Left renal cortex interstitium (tissue), 4 donors: Measurements from ENCODE around the gene HID1. TPM values are rescaled to one million over a fixed set of nuclear protein-coding genes. Genes with fewer than 3 reads are reported as not detected.

Experiments used
- DNase-seq, 4 donors: peaks; one replicate each; pipeline ENCODE4 v3.0.0-alpha.2; 2013; ENCODE audit warnings: low read depth in 4 of 4, low spot score in 2 of 4, missing footprints in 1 of 4
- polyA plus RNA-seq, 4 donors: library from polyadenylated mRNA; unstranded; fragments of 120-200 nt; gene quantifications; one replicate each; pipeline ENCODE4 v1.2.1, GENCODE V29; 2013; ENCODE audit not compliant: insufficient read length in 4 of 4

HID1 gene
- polyA plus RNA-seq, 4 donors = 11.6 to 19.1 (median 13.5) TPM

GRCh38 chr17:74951680-74952421, 20.7 kb downstream of the HID1 start:
- no peak for DNase-seq

GRCh38 chr17:74951065-74951464, 21.5 kb downstream of the HID1 start:
- no peak for DNase-seq

GRCh38 chr17:74950207-74950606, 22.4 kb downstream of the HID1 start:
- DNase-seq = no peak

GRCh38 chr17:74949455-74950115, 23.0 kb downstream of the HID1 start:
- DNase-seq = no peak

GRCh38 chr17:74947041-74947754, 25.4 kb downstream of the HID1 start:
- DNase-seq = no peak

GRCh38 chr17:74946641-74947040, 25.9 kb downstream of the HID1 start:
- no peak for DNase-seq

GRCh38 chr17:74945543-74945942, 27.0 kb downstream of the HID1 start:
- no peak for DNase-seq

GRCh38 chr17:74943808-74944522, 28.6 kb downstream of the HID1 start:
- DNase-seq = no peak

- no peak for DNase-seq
These were observed 31.3 kb downstream of the HID1 start for GRCh38 chr17:74941128-74941725.

GRCh38 chr17:74939534-74939933, 33.0 kb downstream of the HID1 start:
- no peak for DNase-seq

GRCh38 chr17:74938194-74938950, 34.2 kb downstream of the HID1 start:
- no peak for DNase-seq

GRCh38 chr17:74937064-74938051, 35.2 kb downstream of the HID1 start:
- no peak for DNase-seq

- no peak for DNase-seq
These were observed 36.1 kb downstream of the HID1 start for GRCh38 chr17:74936470-74936799.

GRCh38 chr17:74935585-74936469, 36.7 kb downstream of the HID1 start, which contains the start of gene OTOP3:
Gene OTOP3, plus strand, starts transcription at chr17:74935898. Its CDS starts 24 bp downstream, at chr17:74935922.
- DNase-seq = no peak

GRCh38 chr17:74935048-74935447, 37.5 kb downstream of the HID1 start:
- no peak for DNase-seq

GRCh38 chr17:74930535-74931036, 42.0 kb downstream of the HID1 start:
- DNase-seq = no peak

- no peak for DNase-seq
These were observed 43.8 kb downstream of the HID1 start for GRCh38 chr17:74928786-74929185.
